ENCODE results near the gene ERCC6L2.

- no peak for TF ChIP-seq CTCF (IDR thresholded peaks at IDR 0.05; ENCODE audit: poor library complexity, severe bottlenecking)
- TF ChIP-seq EP300 (conservative IDR thresholded peaks at IDR 0.05; ENCODE audit: poor library complexity, severe bottlenecking): no peak
- TF ChIP-seq EZH2 (IDR thresholded peaks at IDR 0.05; ENCODE audit: borderline replicate concordance, insufficient read depth, low read length, poor library complexity, severe bottlenecking): no peak
These were observed 2.5 kb downstream of the ERCC6L2 start for GRCh38 chr9:95877984-95878383.

Data from neural cell (in vitro differentiated cells).